NB4 (cell line): ENCODE data around the gene RHO.

Source experiments
- MYC ChIP-seq: IDR thresholded peaks from 2 replicates; pipeline ENCODE4 v1.6.1; 2011; ENCODE audit warnings: low read depth, low read length
- POLR2A ChIP-seq: IDR thresholded peaks from 2 replicates; pipeline ENCODE4 v1.6.1; 2011; ENCODE audit warnings: mild to moderate bottlenecking; ENCODE audit not compliant: insufficient read length; ENCODE audit errors: extremely low read depth
- TF ChIP-seq, protein P1 (sequence below): IDR thresholded peaks from one replicate; pipeline ENCODE4 v1.5.1; 2012; ENCODE audit warnings: low read depth, low read length

DNA sequence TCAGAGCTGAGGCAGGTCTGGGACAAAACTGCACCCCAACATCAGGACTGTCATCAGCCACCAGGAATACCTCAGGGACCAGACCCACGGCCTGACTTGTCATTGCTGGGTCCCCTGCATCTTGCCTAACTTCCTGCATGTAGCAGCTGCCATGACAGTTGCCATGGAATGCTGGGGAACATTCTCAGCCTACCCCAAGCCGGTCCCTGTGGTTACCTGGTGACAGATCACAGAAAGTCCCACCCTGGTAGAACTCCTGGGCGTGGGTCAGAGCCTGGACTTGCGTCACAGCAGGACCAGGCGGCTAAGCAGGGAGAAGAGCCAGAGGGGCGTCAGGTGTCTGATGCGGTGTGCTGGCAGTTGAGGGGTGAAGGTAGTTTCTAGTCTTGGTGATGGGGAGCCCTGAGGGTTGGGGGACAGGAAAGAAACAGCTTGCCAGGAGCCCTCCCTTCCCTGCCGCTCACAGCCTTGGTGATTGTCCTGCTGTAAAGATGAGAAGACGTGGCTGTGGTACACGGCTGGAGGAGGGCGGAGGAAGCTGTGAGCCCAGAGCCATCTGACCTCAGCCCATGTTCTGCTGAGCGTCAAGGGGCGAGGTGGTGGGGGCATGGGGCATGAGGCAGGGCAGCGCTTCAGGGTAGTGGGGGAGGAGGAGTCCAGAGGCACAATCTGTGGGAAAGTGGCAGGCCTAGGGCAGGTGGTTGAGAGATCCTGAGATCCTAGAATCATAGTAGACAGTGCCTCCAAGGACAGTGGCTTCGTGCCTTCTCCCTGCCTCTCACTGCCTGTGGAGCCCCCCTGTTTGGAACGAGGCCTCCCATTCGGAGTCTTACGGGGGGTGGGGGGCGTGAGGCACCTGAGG lies 19.9 kb downstream of the RHO start:
- TF ChIP-seq, protein P1, sequence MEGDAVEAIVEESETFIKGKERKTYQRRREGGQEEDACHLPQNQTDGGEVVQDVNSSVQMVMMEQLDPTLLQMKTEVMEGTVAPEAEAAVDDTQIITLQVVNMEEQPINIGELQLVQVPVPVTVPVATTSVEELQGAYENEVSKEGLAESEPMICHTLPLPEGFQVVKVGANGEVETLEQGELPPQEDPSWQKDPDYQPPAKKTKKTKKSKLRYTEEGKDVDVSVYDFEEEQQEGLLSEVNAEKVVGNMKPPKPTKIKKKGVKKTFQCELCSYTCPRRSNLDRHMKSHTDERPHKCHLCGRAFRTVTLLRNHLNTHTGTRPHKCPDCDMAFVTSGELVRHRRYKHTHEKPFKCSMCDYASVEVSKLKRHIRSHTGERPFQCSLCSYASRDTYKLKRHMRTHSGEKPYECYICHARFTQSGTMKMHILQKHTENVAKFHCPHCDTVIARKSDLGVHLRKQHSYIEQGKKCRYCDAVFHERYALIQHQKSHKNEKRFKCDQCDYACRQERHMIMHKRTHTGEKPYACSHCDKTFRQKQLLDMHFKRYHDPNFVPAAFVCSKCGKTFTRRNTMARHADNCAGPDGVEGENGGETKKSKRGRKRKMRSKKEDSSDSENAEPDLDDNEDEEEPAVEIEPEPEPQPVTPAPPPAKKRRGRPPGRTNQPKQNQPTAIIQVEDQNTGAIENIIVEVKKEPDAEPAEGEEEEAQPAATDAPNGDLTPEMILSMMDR = no peak
- TF ChIP-seq POLR2A (no peak), MYC (no peak)
